Activated gamma-delta T cell treated with anti-CD3 and anti-CD28 coated beads, Interleukin-2, amount 50 U/mL, for 16 hours (primary cell): ENCODE data around the gene WNT2.
"Not testable (repeated sequence)": the region's sequence is repeated elsewhere in the genome, so short reads cannot be mapped to it uniquely, and the experiment has no call there.

ENCODE experiments used
- DNase-seq: peaks from one replicate; pipeline ENCODE4 v3.0.0-alpha.2; 2020; ENCODE audit warnings: low read depth

WNT2 gene

DNA sequence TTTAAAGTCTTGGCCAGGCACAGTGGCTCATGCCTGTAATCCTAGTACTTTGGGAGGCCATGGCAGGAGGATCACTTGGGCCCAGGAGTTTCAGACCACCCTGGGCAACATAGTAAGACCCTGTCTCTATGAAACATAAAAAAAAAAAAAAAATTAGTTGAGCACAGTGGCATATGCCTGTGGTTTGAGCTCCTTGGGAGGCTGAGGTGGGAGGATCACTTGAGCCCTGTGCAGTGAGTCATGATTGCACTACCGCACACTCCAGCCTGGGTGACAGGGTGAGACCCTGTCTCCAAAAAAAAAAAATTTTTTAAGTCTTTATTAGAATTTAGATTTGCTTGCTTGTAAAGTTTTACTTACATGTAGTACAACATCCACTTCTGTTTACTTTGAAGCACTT, 14.0 kb downstream of the WNT2 start:
- no peak for DNase-seq

DNA sequence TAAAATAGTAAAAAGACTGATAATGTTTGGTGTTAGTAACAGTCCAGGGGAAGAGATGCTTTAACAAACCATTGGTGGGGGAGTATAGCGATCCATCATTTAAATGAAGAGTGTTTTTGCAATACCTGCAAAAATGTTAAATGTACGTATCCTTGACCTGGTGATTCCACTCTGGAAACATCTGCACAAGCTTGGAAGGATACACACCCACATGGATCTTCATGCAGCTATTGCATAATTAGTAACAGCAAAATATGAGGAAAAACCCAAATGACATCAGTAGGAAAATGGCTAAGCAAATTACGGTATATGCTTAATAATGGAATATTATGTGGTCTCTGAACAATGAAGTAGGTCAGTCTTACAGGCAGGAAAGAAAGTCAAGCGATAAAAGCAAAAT, 20.5 kb downstream of the WNT2 start:
- no peak for DNase-seq

GRCh38 chr7:117300506-117300905, 22.4 kb downstream of the WNT2 start:
- DNase-seq: not testable (repeated sequence)

DNA sequence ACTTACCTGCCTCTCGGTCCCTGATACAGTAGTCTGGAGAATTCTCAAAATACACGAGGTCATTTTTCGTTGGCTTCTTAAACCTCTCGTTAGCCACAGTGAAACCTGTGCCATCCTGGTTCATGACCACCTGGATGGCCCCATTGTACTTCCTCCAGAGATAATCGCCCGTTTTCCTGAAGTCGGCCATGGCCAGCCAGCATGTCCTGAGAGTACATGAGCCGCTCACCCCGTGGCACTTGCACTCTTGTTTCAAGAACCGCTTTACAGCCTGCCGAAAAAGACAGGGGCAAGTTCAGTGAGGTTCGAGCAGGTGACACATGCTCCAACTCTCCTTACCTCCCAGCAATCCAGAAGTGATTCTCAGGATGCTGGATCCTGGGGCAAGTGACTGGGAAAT, 25.3 kb downstream of the WNT2 start:
- DNase-seq: no peak

DNA sequence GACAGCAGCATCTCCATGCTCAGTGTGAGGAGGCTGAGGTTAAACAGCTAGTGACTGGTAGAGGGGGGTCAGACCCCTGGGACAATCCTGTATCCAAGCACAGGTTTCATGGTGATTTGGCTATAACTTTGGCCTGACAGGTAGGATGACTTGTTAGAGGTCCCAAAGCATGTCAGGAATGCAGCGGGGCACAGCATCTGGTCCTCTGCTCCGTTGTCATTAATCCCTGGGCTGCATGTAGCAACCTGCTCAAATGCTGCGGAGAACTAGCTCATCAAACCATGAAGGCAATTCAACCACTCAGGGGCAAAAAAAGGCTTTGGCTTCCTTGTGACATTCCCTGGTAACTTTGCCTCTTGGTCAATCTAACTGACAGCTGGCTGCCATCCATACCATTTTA, 26.8 kb downstream of the WNT2 start:
- no peak for DNase-seq

- DNase-seq: no peak
Observed at GRCh38 chr7:117285826-117286225, 37.0 kb downstream of the WNT2 start.

DNA sequence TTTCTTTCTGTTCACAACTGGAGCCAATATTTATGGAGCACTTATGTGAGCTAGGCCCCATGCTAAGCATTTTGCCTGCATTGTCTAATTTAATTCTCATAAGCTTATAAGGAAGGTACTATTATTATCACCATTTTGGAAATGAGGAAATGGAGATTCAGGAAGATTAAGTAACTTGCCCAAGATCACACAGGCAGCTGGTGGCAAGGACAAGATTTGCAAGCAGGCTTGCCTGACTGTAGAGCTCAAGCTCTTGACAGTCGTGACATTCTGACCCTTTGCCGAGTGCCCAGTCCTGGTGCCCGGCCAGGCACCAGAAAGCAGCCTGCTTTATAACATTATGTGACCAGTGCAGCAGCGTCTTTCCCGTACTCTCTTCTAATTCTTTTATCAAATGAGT, 38.2 kb downstream of the WNT2 start:
- DNase-seq: no peak

GRCh38 chr7:117283779-117284178, 39.1 kb downstream of the WNT2 start:
- DNase-seq: no peak

GRCh38 chr7:117283371-117283770, 39.5 kb downstream of the WNT2 start:
- no peak for DNase-seq

DNA sequence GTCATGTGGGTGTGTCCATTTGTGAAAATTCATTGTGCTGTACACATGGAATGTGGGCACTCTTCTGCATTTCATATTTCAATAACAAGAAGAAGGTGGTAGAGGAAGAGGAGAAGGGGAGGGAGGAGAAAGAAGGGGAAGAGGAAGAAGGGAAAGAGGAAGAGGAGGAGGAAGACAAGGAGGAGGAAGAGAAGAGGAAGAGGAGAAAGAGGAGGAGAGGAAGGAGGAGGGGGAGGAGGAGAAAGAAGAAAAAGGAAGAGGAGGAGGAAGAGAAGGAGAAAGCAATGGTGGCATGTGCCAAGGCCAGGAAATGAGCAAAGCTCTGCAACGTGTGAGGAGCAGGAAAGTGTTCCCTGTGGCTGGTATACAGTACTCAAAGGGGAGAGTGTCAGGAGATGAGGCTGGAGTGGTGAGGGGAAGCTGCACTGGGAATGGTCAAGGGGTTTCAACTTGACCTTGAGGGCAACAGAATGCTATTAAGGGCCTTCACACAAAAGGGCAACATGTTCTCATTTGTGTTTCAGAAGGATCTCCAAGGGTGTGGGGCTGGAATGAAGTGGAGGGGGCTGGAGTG, 40.5 kb downstream of the WNT2 start:
- DNase-seq: no peak

- DNase-seq: no peak
Observed at GRCh38 chr7:117281562-117281961, 41.3 kb downstream of the WNT2 start.

DNA sequence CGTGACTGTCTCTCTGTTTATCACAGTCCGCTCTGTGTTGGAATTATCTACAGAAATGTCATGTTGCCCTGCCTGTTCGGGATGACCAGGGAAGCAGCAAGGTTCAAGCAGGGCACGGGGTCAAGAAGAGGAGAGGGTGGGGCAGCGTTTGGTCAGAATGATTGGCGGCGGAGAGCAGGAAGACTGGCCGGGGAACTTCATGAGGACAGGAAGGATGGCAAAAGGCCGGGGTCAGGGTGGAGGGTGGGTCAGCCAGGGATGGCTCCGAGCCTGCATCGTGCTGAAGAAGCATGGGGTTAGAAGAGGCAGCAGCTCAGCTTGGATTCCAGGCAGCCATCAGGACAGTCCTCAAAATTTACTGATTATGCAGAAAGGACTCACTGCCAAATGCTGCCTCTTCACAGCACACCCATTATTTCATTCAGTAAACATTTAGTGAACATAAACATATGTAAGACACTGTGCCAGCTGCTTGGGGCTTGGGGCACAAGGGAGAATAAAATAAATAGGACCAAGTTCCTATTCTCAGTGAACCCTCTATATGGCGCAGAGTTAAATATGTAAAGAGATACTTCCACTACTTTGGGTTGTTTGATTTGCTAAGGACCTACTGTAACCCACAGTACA, 42.8 kb downstream of the WNT2 start:
- no peak for DNase-seq

DNA sequence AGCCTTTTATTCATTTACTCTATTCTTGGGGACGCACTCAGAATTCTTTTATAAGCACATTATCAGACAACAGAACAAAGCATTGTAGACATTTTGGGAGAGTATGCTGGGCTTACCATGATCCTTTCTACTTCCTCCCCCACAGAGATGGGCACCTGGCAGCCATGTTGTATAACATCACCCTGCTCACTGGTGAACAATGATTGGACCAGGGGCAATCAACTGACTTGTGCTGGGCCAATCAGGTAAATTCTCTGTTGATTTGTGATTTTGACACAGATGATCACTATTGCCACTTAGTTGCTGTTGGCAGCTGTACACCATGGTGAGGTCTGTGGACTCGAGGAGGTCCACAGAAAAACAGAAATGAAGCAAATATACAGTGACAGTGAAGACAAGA, 43.7 kb downstream of the WNT2 start:
- no peak for DNase-seq

- no peak for DNase-seq
Observed at GRCh38 chr7:117278040-117278439, 44.8 kb downstream of the WNT2 start.

DNA sequence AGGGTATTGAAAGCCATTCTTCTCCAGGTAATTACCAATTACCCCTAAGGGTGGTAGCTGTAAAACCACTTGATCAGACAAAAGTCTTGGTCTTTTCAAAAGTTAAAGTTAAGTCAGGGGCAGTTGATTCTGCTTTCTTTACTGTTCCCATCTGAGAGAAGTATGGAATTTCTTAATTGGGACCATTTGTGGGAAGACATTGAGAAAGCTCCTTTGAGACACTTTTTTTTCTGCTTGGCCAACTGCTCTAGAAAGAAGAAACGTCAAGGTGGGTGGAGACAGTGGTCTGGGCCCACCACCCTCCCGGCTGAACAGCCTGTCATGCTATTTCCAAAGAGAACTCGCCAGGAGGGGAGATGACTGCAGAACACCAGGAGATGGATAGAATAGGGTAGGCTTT, 45.3 kb downstream of the WNT2 start:
- no peak for DNase-seq

GRCh38 chr7:117274951-117275350, 47.9 kb downstream of the WNT2 start:
- no peak for DNase-seq

DNA sequence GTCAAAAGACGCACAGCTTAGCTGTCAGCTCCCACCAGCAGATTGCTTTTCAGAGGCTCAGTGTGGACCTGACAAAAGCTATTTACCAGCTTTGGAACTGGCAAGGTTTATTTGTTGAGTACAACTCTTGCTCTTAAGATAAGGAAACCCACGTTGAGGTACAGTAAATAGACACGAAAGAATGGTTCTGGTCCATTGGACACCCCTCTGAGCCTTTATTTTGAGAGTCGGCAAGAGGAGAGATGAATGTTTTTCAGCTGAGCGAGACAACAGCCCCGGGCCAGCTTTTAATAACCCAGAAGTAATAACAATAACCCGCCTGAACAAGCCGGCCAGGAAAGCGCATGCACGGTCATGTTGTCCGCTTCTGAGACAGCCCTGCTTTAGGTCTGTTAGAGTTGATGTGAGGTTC, 49.0 kb downstream of the WNT2 start:
- DNase-seq: no peak

DNA sequence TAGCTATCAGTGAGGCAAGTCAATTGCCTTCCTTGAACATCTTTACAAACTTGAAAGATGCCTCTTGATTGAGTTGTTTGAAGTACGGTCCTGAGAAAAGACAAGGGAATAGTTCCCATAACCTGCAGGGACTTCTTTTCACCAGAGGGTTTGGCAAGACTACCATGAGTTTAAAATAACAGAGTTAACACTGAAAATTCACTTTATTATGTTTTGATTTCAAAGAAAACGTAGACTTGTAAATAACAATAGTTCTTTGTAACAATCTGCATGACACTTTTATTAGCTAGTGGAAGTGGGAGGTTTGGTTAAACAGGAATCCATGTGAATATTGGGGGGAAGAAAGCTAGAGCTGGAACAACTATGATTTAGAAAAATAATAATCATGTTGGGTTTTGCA, 49.5 kb downstream of the WNT2 start:
- DNase-seq: no peak

- DNase-seq: no peak
Observed at GRCh38 chr7:117272017-117272759, 50.7 kb downstream of the WNT2 start.

DNA sequence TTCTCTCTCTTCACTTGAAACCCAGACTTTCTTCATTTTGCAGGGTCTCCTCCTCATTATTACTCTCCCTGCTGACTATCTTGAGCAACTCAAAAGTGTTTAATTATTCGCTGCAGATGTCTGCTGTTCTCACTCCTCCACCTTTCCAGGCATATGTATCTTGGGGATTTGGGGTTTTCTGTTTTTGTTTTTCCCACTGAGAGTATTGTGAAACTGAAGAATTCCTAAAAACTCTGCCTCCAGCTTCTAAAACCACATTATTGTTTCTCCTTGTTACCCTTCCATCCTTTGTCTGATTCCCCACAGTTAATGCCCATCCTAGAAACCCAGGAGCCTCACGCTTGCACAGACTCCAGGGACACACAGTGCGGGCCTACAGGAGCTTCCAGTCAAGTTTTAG, 51.3 kb downstream of the WNT2 start:
- no peak for DNase-seq

- DNase-seq: no peak
Observed at GRCh38 chr7:117270371-117270770, 52.5 kb downstream of the WNT2 start.

DNA sequence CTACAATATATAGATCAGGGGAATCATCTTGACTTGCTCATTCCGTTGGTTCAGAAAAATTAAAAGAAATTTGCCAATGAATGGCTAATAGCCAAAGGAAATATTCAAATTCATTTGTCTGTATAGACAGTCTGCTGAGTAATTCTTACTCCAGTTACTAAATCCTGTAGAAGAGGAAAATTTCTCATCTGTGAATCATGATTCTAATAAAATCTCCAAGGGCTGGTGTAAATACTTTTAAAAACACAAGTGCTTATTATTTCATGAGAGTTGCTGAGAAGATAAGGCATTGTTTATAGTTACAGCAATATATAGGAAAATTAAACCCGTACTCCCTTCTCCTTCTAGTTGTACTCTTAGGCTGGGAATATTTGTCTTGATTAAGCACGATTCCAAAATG, 53.0 kb downstream of the WNT2 start:
- DNase-seq: no peak

DNA sequence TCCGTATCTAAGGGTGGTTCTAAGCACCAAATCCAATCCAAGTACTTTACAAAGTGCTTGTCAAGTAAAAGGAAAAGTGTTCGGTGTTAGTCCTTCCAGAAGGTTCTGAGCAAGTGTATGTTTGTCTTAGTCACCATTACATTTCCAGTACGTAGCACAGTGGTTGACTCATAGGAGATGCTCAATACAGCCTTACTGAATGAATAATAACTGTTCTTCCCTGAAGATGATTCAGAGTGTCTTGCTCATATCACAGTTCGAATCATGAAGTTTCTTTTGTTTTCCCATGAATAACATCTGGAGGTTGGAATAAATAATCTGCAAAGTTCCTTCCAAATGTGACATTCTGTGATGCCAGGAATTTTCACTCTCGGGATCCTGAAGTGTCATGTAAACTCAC, 53.4 kb downstream of the WNT2 start:
- DNase-seq: no peak

DNA sequence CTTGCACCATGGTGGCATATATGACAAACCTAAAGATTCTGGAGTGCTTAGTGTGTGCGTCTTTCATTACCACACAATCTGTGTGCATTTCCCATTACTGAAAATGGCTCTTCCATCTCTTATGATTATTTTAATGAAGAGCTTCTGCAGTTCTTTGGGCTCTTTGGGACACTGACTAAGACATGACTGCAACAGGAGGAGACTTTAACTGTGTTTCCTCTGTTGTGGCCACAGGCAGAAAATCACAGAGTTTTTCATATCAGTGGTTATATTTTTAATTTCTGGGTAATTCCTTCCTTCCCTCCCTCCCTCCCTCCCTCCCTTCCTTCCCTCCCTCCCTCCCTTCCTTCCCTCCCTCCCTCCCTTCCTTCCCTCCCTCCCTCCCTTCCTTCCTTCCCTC, 58.1 kb downstream of the WNT2 start:
- no peak for DNase-seq
